Panc1 (cell line): ENCODE results near the gene MADD. TPM values are rescaled to one million over a fixed set of nuclear protein-coding genes. Genes with fewer than 3 reads are reported as not detected.

Experiments used
- ATAC-seq: fragments of 200-7000 bp; cut with Tn5 transposase; 2 replicates; pipeline ENCODE4 v1.9.1; 2020; ENCODE audit warnings: mild to moderate bottlenecking, moderate library complexity
- BruUV-seq: library from RNA; stranded (reverse); fragments of 400-500 nt; replicated peaks from 2 replicates; lab custom pipeline; 2021; lab: Mats Ljungman, UMichigan
- CTCF ChIA-PET: fragments of 300-600 bp; sonication (Branson Sonifier 250); formaldehyde crosslinking; loops from one replicate; lab custom pipeline; 2022; ENCODE audit warnings: antibody characterized with exemption; lab: Charles Lee
- POLR2A ChIA-PET: fragments of 300-600 bp; sonication (Branson Sonifier 250); formaldehyde crosslinking; loops from one replicate; lab custom pipeline; 2022; ENCODE audit warnings: antibody characterized with exemption; lab: Charles Lee
- DNase-seq: peaks from one replicate; pipeline ENCODE4 v3.0.0-alpha.2; 2010; ENCODE audit warnings: low read depth, low spot score
- H3K27ac ChIP-seq: 2 replicates; pipeline ENCODE4 v1.5.1; 2011; ENCODE audit warnings: mild to moderate bottlenecking, low read length, inconsistent platforms
- H3K27me3 ChIP-seq: fragments of 200-500 bp; sonication (Bioruptor generic); 2 replicates; pipeline ENCODE4 v1.6.0; 2014; ENCODE audit warnings: low read length, inconsistent platforms; ENCODE audit not compliant: control insufficient read depth, insufficient read depth
- H3K36me3 ChIP-seq: fragments of 200-500 bp; sonication (Bioruptor generic); 2 replicates; pipeline ENCODE4 v1.5.1; 2014; ENCODE audit warnings: inconsistent platforms, mild to moderate bottlenecking, low read length, moderate library complexity; ENCODE audit not compliant: control insufficient read depth, insufficient read depth
- H3K4me1 ChIP-seq: 2 replicates; pipeline ENCODE4 v1.5.1; 2011; ENCODE audit warnings: inconsistent platforms, mild to moderate bottlenecking, low read length, moderate library complexity; ENCODE audit not compliant: control insufficient read depth, insufficient read depth
- H3K4me3 ChIP-seq, 2 experiments: 2 replicates each; pipeline ENCODE4 v1.5.1; 2011 to 2012; ENCODE audit warnings: low read depth in 2 of 2, low read length in 2 of 2, mild to moderate bottlenecking in 2 of 2, inconsistent platforms in 1 of 2, moderate library complexity in 1 of 2
- H3K9me3 ChIP-seq: fragments of 200-500 bp; sonication (Bioruptor generic); 2 replicates; pipeline ENCODE4 v1.5.1; 2014; ENCODE audit warnings: low read depth, mild to moderate bottlenecking, inconsistent platforms, low read length, moderate library complexity; ENCODE audit not compliant: control insufficient read depth, insufficient read depth
- CTCF ChIP-seq: fragments of 450-650 bp; IDR thresholded peaks from 2 replicates; pipeline ENCODE4 v1.5.1; 2017; ENCODE audit warnings: mild to moderate bottlenecking
- POLR2AphosphoS5 ChIP-seq: IDR thresholded peaks from 2 replicates; pipeline ENCODE4 v1.6.1; 2012; ENCODE audit warnings: mild to moderate bottlenecking, low read depth, low read length, moderate library complexity
- SIN3A ChIP-seq: IDR thresholded peaks from 2 replicates; pipeline ENCODE4 v1.6.1; 2012; ENCODE audit warnings: low read depth, mild to moderate bottlenecking, low read length, moderate library complexity, borderline replicate concordance; ENCODE audit not compliant: insufficient read depth
- TCF7L2 ChIP-seq: IDR thresholded peaks from 2 replicates; pipeline ENCODE4 v1.6.1; 2011; ENCODE audit warnings: mild to moderate bottlenecking, low read depth, low read length, inconsistent platforms
- in situ Hi-C: cut with HindIII; loops from 2 replicates; pipeline ENCODE4 v1.10.0; 2016; ENCODE audit warnings: low sequenced_read_pairs, low pct_unique_long_range_greater_than_20kb
- intact Hi-C: fragments of 100-400 bp; cut with micrococcal nuclease; formaldehyde crosslinking; loops from one replicate; pipeline ENCODE4 v1.10.0; 2022; ENCODE audit not compliant: unreplicated experiment
- total RNA-seq: library from RNA; stranded (reverse); gene quantifications from one replicate; pipeline ENCODE4 v1.2.1, GENCODE V29; 2021; ENCODE audit not compliant: unreplicated experiment
- TF ChIP-seq, protein P1 (sequence below), 2 experiments: IDR thresholded peaks; 2 replicates each; pipeline ENCODE4 v1.6.1; 2011 to 2012; ENCODE audit warnings: low read depth in 2 of 2, control low read depth in 1 of 2, low read length in 1 of 2, mild to moderate bottlenecking in 1 of 2, moderate library complexity in 1 of 2; ENCODE audit not compliant: insufficient read depth in 1 of 2

The MADD gene
- total RNA-seq, 1 experiment from 2014 or later = 51.1 TPM

GRCh38 chr11:47242596-47243192, 27.2 kb upstream of the MADD start:
- Histone ChIP-seq H3K27me3 (no peaks in the 10 kb centered on the region), H3K27ac (no peak overlapping the region), H3K9me3 (no peaks in the 10 kb centered on the region), H3K4me1 (peaks cover 6% of the 10 kb centered on the region), H3K36me3 (no peaks in the 10 kb centered on the region), H3K4me3 (no peak overlapping the region)
- no TSS peak for BruUV-seq
- ChIA-PET POLR2A (interaction anchor here (0.5 kb wide), 1 partner anchor 51 kb away, joined by 3 read pairs; no protein-coding TSS in a partner anchor), CTCF (no interaction called here)
- in situ Hi-C loops = no loop called here
- ATAC-seq (no peak), DNase-seq (no peak)
- TF ChIP-seq SIN3A (no peak), TCF7L2 (no peak), CTCF (no peak), POLR2AphosphoS5 (no peak)
- TF ChIP-seq, protein P1, sequence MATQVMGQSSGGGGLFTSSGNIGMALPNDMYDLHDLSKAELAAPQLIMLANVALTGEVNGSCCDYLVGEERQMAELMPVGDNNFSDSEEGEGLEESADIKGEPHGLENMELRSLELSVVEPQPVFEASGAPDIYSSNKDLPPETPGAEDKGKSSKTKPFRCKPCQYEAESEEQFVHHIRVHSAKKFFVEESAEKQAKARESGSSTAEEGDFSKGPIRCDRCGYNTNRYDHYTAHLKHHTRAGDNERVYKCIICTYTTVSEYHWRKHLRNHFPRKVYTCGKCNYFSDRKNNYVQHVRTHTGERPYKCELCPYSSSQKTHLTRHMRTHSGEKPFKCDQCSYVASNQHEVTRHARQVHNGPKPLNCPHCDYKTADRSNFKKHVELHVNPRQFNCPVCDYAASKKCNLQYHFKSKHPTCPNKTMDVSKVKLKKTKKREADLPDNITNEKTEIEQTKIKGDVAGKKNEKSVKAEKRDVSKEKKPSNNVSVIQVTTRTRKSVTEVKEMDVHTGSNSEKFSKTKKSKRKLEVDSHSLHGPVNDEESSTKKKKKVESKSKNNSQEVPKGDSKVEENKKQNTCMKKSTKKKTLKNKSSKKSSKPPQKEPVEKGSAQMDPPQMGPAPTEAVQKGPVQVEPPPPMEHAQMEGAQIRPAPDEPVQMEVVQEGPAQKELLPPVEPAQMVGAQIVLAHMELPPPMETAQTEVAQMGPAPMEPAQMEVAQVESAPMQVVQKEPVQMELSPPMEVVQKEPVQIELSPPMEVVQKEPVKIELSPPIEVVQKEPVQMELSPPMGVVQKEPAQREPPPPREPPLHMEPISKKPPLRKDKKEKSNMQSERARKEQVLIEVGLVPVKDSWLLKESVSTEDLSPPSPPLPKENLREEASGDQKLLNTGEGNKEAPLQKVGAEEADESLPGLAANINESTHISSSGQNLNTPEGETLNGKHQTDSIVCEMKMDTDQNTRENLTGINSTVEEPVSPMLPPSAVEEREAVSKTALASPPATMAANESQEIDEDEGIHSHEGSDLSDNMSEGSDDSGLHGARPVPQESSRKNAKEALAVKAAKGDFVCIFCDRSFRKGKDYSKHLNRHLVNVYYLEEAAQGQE (IDR thresholded peaks at IDR 0.05; ENCODE audit: insufficient read depth in 1 of 2, low read depth in 2 of 2, low read length in 1 of 2) = no peak
- intact Hi-C loops = no loop called here

DNA sequence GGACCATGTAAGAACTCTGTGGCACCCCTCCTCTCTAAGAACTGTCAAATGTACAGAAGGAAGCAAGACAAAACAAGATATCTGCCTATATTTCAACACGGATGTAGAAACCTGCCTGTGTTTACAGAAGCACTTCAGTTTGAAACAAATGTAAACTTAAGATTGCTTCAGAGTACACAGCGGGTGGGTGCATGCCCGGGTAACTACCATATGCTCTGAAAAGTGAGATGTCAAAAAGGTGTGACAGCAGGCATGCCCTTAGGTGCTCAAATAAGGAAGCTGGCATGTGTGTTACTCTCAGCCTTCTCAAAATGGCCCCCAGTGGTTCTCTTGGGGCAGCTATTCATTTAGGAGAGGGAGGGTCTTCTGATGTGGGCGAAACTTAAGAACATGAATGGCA, 26.5 kb upstream of the MADD start:
- CTCF ChIA-PET = no interaction called here
- DNase-seq = no peak
- no peak overlapping the region for H3K27ac ChIP-seq
- H3K4me1 ChIP-seq = peaks cover 10% of the 10 kb centered on the region
- TF ChIP-seq SIN3A (no peak), POLR2AphosphoS5 (no peak), TCF7L2 (no peak), CTCF (no peak)
- TF ChIP-seq, protein P1 (IDR thresholded peaks at IDR 0.05; ENCODE audit: insufficient read depth in 1 of 2, low read depth in 2 of 2, low read length in 1 of 2) = no peak
- no peaks in the 10 kb centered on the region for H3K9me3 ChIP-seq
- no peaks in the 10 kb centered on the region for H3K27me3 ChIP-seq
- POLR2A ChIA-PET = no interaction called here
- intact Hi-C loops (no loop called here), in situ Hi-C loops (no loop called here)
- H3K36me3 ChIP-seq = peaks cover 4% of the 10 kb centered on the region; the same call in 1 of the 2 replicates
- no TSS peak for BruUV-seq
- no peak overlapping the region for H3K4me3 ChIP-seq
- no peak for ATAC-seq
